ENCODE measurements around the gene MMP25. TPM values are rescaled to one million over a fixed set of nuclear protein-coding genes. Genes with fewer than 3 reads are reported as not detected.

Gene MMP25
- 1 to 10 TPM in 1 of 4 donors, under 1 TPM in 3; under 0.01 to 4.5 (median 0.12) TPM for total RNA-seq

- under 1% methylated on average over 34 of the region's 86 CpGs for WGBS
- no peak for TF ChIP-seq CTCF (IDR thresholded peaks at IDR 0.05)
- TF ChIP-seq POLR2AphosphoS5 (IDR thresholded peaks at IDR 0.05): no peak
- TF ChIP-seq POLR2A (IDR thresholded peaks at IDR 0.05; ENCODE audit: low read depth): no peak
- TF ChIP-seq EP300 (IDR thresholded peaks at IDR 0.05): no peak
- Histone ChIP-seq H3K27ac (replicated peaks in 1 of 4) (no peak within 1 kb of the TSS), H3K4me1 (peaks cover 20 to 25% (median 23%) of the 10 kb centered on the region in 4 donors), H3K4me3 (peak within 1 kb of the TSS; percentile 48 to 60 (median 54)), H3K9me3 (no peaks in the 10 kb centered on the region), H3K27me3 (peaks cover 6 to 97% (median 55%) of the 10 kb centered on the region in 4 donors), H3K36me3 (no peaks in the 10 kb centered on the region)
- intact Hi-C loops (cut with DNase I): no loop called here
- DNase-seq (ENCODE audit: extremely low spot score): no peak
Measured at GRCh38 chr16:3045758-3046640, at the start of gene MMP25. TSS of gene MMP25 (plus strand) at chr16:3046561. CDS start at chr16:3046918, 357 bp downstream.

GRCh38 chr16:2999929-3000328 lies 46.4 kb upstream of the MMP25 start:
- DNase-seq (ENCODE audit: extremely low spot score): no peak
- peaks cover 0 to 65% (median 2%) of the 10 kb centered on the region in 4 donors for H3K27me3 ChIP-seq
- no peaks in the 10 kb centered on the region for H3K9me3 ChIP-seq
- H3K36me3 ChIP-seq: no peaks in the 10 kb centered on the region
- TF ChIP-seq POLR2A (IDR thresholded peaks at IDR 0.05; ENCODE audit: low read depth) (no peak), EP300 (IDR thresholded peaks at IDR 0.05) (no peak), CTCF (IDR thresholded peaks at IDR 0.05) (no peak), POLR2AphosphoS5 (IDR thresholded peaks at IDR 0.05) (no peak)
- intact Hi-C loops (cut with DNase I): no loop called here
- no peak overlapping the region for H3K4me3 ChIP-seq
- 79% methylated on average over 6 of the region's 6 CpGs for WGBS
- H3K27ac ChIP-seq (replicated peaks in 1 of 4): no peak overlapping the region
- peaks cover 2 to 11% (median 9%) of the 10 kb centered on the region in 4 donors for H3K4me1 ChIP-seq

- Histone ChIP-seq H3K36me3 (no peaks in the 10 kb centered on the region), H3K4me1 (peaks cover 3 to 15% (median 12%) of the 10 kb centered on the region in 4 donors), H3K27ac (replicated peaks in 1 of 4) (no peak overlapping the region), H3K4me3 (no peak overlapping the region), H3K9me3 (no peaks in the 10 kb centered on the region), H3K27me3 (peaks cover 0 to 68% (median 3%) of the 10 kb centered on the region in 4 donors)
- intact Hi-C loops (cut with DNase I): no loop called here
- TF ChIP-seq EP300 (IDR thresholded peaks at IDR 0.05) (no peak), CTCF (IDR thresholded peaks at IDR 0.05) (no peak), POLR2AphosphoS5 (IDR thresholded peaks at IDR 0.05) (no peak), POLR2A (IDR thresholded peaks at IDR 0.05; ENCODE audit: low read depth) (no peak)
- no CpG with 5 or more reads among the region's 4 CpGs for WGBS
- DNase-seq (ENCODE audit: extremely low spot score): no peak
Measured at GRCh38 chr16:3000540-3000939, 45.8 kb upstream of the MMP25 start.

GRCh38 chr16:3001316-3001715 lies 45.0 kb upstream of the MMP25 start:
- DNase-seq (ENCODE audit: extremely low spot score): no peak
- Histone ChIP-seq H3K36me3 (no peaks in the 10 kb centered on the region), H3K27ac (replicated peaks in 1 of 4) (no peak overlapping the region), H3K4me3 (no peak overlapping the region), H3K9me3 (no peaks in the 10 kb centered on the region), H3K27me3 (peaks cover 0 to 68% (median 3%) of the 10 kb centered on the region in 4 donors), H3K4me1 (peaks cover 3 to 15% (median 12%) of the 10 kb centered on the region in 4 donors)
- WGBS: 73% methylated on average over 10 of the region's 12 CpGs
- intact Hi-C loops (cut with DNase I): no loop called here
- TF ChIP-seq POLR2A (IDR thresholded peaks at IDR 0.05; ENCODE audit: low read depth) (no peak), CTCF (IDR thresholded peaks at IDR 0.05) (no peak), EP300 (IDR thresholded peaks at IDR 0.05) (no peak), POLR2AphosphoS5 (IDR thresholded peaks at IDR 0.05) (no peak)
